Ovary (tissue), 9 donors: Measurements from ENCODE around the gene THSD7A. TPM values are rescaled to one million over a fixed set of nuclear protein-coding genes. Genes with fewer than 3 reads are reported as not detected.

Source experiments
- DNase-seq, 5 donors: peaks; one replicate each; pipeline ENCODE4 v3.0.0-alpha.2; 2019 to 2020
- H3K27ac ChIP-seq, 2 donors: fragments of 200-600 bp; one replicate each; pipeline versions ENCODE4 v1.5.1 to v1.8.0; 2019 to 2022
- H3K27me3 ChIP-seq: fragments of 200-600 bp; one replicate; pipeline ENCODE4 v1.8.0; 2022
- H3K36me3 ChIP-seq: fragments of 200-600 bp; sonication (generic); one replicate; pipeline ENCODE4 v1.5.1; 2019
- H3K4me1 ChIP-seq: one replicate; pipeline ENCODE4 v1.8.1; 2013; ENCODE audit warnings: mild to moderate bottlenecking, moderate library complexity; ENCODE audit not compliant: insufficient read depth
- H3K4me3 ChIP-seq: fragments of 200-600 bp; sonication (generic); one replicate; pipeline ENCODE4 v1.5.1; 2017
- H3K9me3 ChIP-seq, 2 donors: fragments of 200-600 bp in 1 of 2; sonication (generic) in 1 of 2; one replicate each; pipeline versions ENCODE4 v1.5.1 to v1.8.1; 2013 to 2019; ENCODE audit warnings: mild to moderate bottlenecking in 1 of 2, moderate library complexity in 1 of 2
- CTCF ChIP-seq, 3 donors: fragments of 450-650 bp in 2 of 3; fragments of 200-600 bp in 1 of 3; IDR thresholded peaks; one replicate each; pipeline versions ENCODE4 v1.5.1 to v1.8.0; 2016 to 2022; ENCODE audit warnings: antibody characterized with exemption in 3 of 3, mild to moderate bottlenecking in 1 of 3
- EP300 ChIP-seq: sonication (generic); formaldehyde crosslinking; IDR thresholded peaks from one replicate; pipeline ENCODE4 v1.6.1; 2017; ENCODE audit warnings: antibody characterized with exemption
- POLR2A ChIP-seq: fragments of 450-650 bp; IDR thresholded peaks from one replicate; pipeline ENCODE4 v1.6.1; 2017; ENCODE audit warnings: antibody characterized with exemption, mild to moderate bottlenecking, moderate library complexity
- WGBS, 3 donors: extraction: QIAGEN DNeasy Blood & Tissue Kit in 1 of 3; methylation state at CpG; one replicate each; pipeline versions ENCODE4 v1.1.5 to v1.1.7; 2013 to 2017; 5-methylcytosine and 5-hydroxymethylcytosine counted together
- intact Hi-C, 4 donors: fragments of 100-400 bp; cut with DNase I; formaldehyde crosslinking; loops; one replicate each; pipeline versions ENCODE4 v1.11.0 to v1.15.1; 2022 to 2023
- polyA plus RNA-seq, 2 donors: library from polyadenylated mRNA; stranded (reverse); fragments of 200-250 nt in 1 of 2; fragments of 350-450 nt in 1 of 2; fragmentation: Illumina TruSeq in 1 of 2; extraction: RNeasy Lipid Tissue Mini Kit (QIAGEN cat#74804) in 1 of 2; gene quantifications; one replicate each; pipeline ENCODE4 v1.2.3, GENCODE V29; 2013 to 2014
- total RNA-seq, 7 donors: library from RNA; depleted of rRNA in 2 of 7; stranded (reverse); fragments of >200 nt in 2 of 7; fragmentation: NEBNext Ultra II Directional in 3 of 7; extraction: Animal tissue kit (Norgen Biotek cat#: 25700) in 3 of 7; gene quantifications; one replicate each; pipeline versions ENCODE4 v1.1.0 to v1.2.4, GENCODE V29; 2016 to 2023
- donor health status: DM: no; HTN: no; CAD: no; lungs with moderate emphysema.
- donor health status: DM: no; HTN: no; CAD: no.
- donor health status: Bipolar disorder and iron deficiency.
- donor health status: DM: yes; HTN: yes; CAD: no.
- donor health status: DM: no; HTN: no; CAD: no.
- donor health status: DM: yes; HTN: yes; CAD: no.

THSD7A gene
- total and polyA plus RNA-seq, 9 donors = 1.8 to 12.1 (median 3.6) TPM

- Histone ChIP-seq H3K27ac (no peak overlapping the region), H3K9me3 (no peaks in the 10 kb centered on the region), H3K4me3 (no peak overlapping the region), H3K4me1 (no peaks in the 10 kb centered on the region), H3K27me3 (no peaks in the 10 kb centered on the region), H3K36me3 (no peaks in the 10 kb centered on the region)
- DNase-seq = no peak
- intact Hi-C loops = no loop called here
- TF ChIP-seq EP300 (no peak), POLR2A (no peak), CTCF (IDR thresholded peaks at IDR 0.05) (no peak)
These were observed 94.3 kb downstream of the THSD7A start for GRCh38 chr7:11737723-11738122.

- no peak for DNase-seq
- Histone ChIP-seq H3K4me1 (no peaks in the 10 kb centered on the region), H3K27ac (no peak overlapping the region), H3K4me3 (no peak overlapping the region), H3K36me3 (no peaks in the 10 kb centered on the region), H3K9me3 (no peaks in the 10 kb centered on the region), H3K27me3 (no peaks in the 10 kb centered on the region)
- TF ChIP-seq CTCF (IDR thresholded peaks at IDR 0.05) = no peak
- TF ChIP-seq EP300 = no peak
- no peak for TF ChIP-seq POLR2A
- WGBS, 3 donors = 74 to 78% (median 74%) methylated on average over 4 of the region's 4 CpGs
- intact Hi-C loops = no loop called here
These were observed 99.8 kb downstream of the THSD7A start for GRCh38 chr7:11732207-11732606.

GRCh38 chr7:11730725-11731124 lies 101.3 kb downstream of the THSD7A start:
- no peak overlapping the region for H3K4me3 ChIP-seq
- no peaks in the 10 kb centered on the region for H3K27me3 ChIP-seq
- H3K27ac ChIP-seq = no peak overlapping the region
- TF ChIP-seq EP300 (no peak), POLR2A (no peak), CTCF (IDR thresholded peaks at IDR 0.05) (no peak)
- no peaks in the 10 kb centered on the region for H3K4me1 ChIP-seq
- WGBS, 3 donors = 87 to 97% (median 92%) methylated on average over 1 of the region's 1 CpG
- no peak for DNase-seq
- no peaks in the 10 kb centered on the region for H3K9me3 ChIP-seq
- no peaks in the 10 kb centered on the region for H3K36me3 ChIP-seq
- intact Hi-C loops = no loop called here

GRCh38 chr7:11727864-11728263 lies 104.1 kb downstream of the THSD7A start:
- 92 to 100% (median 99%) methylated on average over 1 of the region's 1 CpG for WGBS, 3 donors
- intact Hi-C loops = no loop called here
- Histone ChIP-seq H3K27me3 (no peaks in the 10 kb centered on the region), H3K36me3 (no peaks in the 10 kb centered on the region), H3K27ac (no peak overlapping the region), H3K4me3 (no peak overlapping the region), H3K4me1 (no peaks in the 10 kb centered on the region), H3K9me3 (no peaks in the 10 kb centered on the region)
- DNase-seq = no peak
- TF ChIP-seq EP300 (no peak), CTCF (IDR thresholded peaks at IDR 0.05) (no peak), POLR2A (no peak)

GRCh38 chr7:11726794-11727155 lies 105.2 kb downstream of the THSD7A start:
- Histone ChIP-seq H3K27ac (no peak overlapping the region), H3K9me3 (no peaks in the 10 kb centered on the region), H3K4me1 (no peaks in the 10 kb centered on the region), H3K27me3 (no peaks in the 10 kb centered on the region), H3K4me3 (no peak overlapping the region), H3K36me3 (no peaks in the 10 kb centered on the region)
- TF ChIP-seq EP300 (no peak), CTCF (IDR thresholded peaks at IDR 0.05) (no peak), POLR2A (no peak)
- 35 to 59% (median 50%) methylated on average over 6 of the region's 6 CpGs for WGBS, 3 donors
- DNase-seq = peak in 3 of 5 donors; percentile 4 to 48 (median 29)
- intact Hi-C loops = no loop called here
